Gastroesophageal sphincter (tissue), 4 donors: ENCODE measurements around the gene ARHGEF7. TPM values are rescaled to one million over a fixed set of nuclear protein-coding genes. Genes with fewer than 3 reads are reported as not detected.

ENCODE experiments used
- ATAC-seq: fragments of 150-250 bp; one replicate; pipeline ENCODE4 v1.9.1; 2016; ENCODE audit warnings: mild to moderate bottlenecking, moderate library complexity
- H3K27ac ChIP-seq, 4 donors: fragments of 200-600 bp; sonication (generic) in 3 of 4; 1 replicate in 3 of 4; 2 replicates in 1 of 4; pipeline ENCODE4 v1.5.1; 2016 to 2019
- H3K27me3 ChIP-seq: fragments of 200-600 bp; sonication (generic); one replicate; pipeline ENCODE4 v1.5.1; 2019
- H3K36me3 ChIP-seq, 2 donors: fragments of 200-600 bp; sonication (generic); one replicate each; pipeline ENCODE4 v1.5.1; 2019; ENCODE audit warnings: control low read depth in 1 of 2
- H3K4me1 ChIP-seq, 3 donors: fragments of 200-600 bp; sonication (generic); 1 replicate in 2 of 3; 2 replicates in 1 of 3; pipeline ENCODE4 v1.5.1; 2016 to 2019; ENCODE audit warnings: control low read depth in 2 of 3
- H3K4me3 ChIP-seq, 2 donors: fragments of 200-600 bp; sonication (generic); one replicate each; pipeline ENCODE4 v1.5.1; 2019; ENCODE audit warnings: mild to moderate bottlenecking in 1 of 2, moderate library complexity in 1 of 2
- H3K9me3 ChIP-seq, 3 donors: fragments of 200-600 bp; sonication (generic); one replicate each; pipeline ENCODE4 v1.5.1; 2017 to 2019; ENCODE audit warnings: control low read depth in 2 of 3
- EP300 ChIP-seq: sonication (generic); formaldehyde crosslinking; IDR thresholded peaks from one replicate; pipeline ENCODE4 v1.6.1; 2017; ENCODE audit warnings: antibody characterized with exemption, mild to moderate bottlenecking
- POLR2A ChIP-seq, 2 donors: fragments of 450-650 bp; IDR thresholded peaks; one replicate each; pipeline ENCODE4 v1.6.1; 2017; ENCODE audit warnings: antibody characterized with exemption in 2 of 2, mild to moderate bottlenecking in 2 of 2, moderate library complexity in 1 of 2
- POLR2AphosphoS5 ChIP-seq: sonication (generic); formaldehyde crosslinking; IDR thresholded peaks from one replicate; pipeline ENCODE4 v1.6.1; 2017; ENCODE audit warnings: antibody characterized with exemption
- WGBS, 2 donors: methylation state at CpG; one replicate each; pipeline ENCODE4 v1.1.5; 2018; ENCODE audit warnings: low coverage in 1 of 2; 5-methylcytosine and 5-hydroxymethylcytosine counted together
- total RNA-seq, 4 donors: library from RNA; depleted of rRNA; stranded (reverse); fragments of >200 nt; gene quantifications; one replicate each; pipeline ENCODE4 v1.1.0, GENCODE V29; 2016
- TF ChIP-seq, protein P1 (sequence below), 4 experiments: fragments of 200-600 bp in 2 of 4; fragments of 450-650 bp in 2 of 4; sonication (generic) in 1 of 4; IDR thresholded peaks; one replicate each; pipeline ENCODE4 v1.5.1; 2017 to 2019; ENCODE audit warnings: antibody characterized with exemption in 4 of 4, mild to moderate bottlenecking in 2 of 4, moderate library complexity in 2 of 4

ARHGEF7 gene
- total RNA-seq, 4 donors from 2014 or later: 23.3 to 78.6 (median 47.2) TPM

DNA sequence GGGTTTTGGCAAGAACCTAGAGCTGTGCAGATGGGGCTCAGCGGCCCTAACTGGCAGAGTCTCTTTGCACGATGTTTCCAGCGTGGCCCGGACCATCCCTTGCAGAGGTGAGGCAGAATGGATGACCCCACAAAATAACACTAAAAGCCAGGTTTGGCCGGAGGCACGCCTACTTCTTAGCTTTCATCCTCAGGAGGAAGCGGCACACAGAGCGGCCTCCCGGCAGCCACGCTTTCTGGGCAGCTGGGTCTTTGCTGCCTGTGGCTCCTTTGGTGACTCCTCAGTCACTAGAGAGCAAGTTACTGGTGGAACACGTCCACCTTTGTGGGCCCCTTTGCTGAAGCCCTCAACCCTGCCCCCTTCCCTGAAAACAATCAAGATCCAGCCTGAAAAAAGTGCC is 230.6 kb downstream of the ARHGEF7 start:
- peaks cover 0 to 13% of the 10 kb centered on the region in 2 donors for H3K36me3 ChIP-seq
- H3K9me3 ChIP-seq: no peaks in the 10 kb centered on the region
- no peak for TF ChIP-seq POLR2AphosphoS5
- TF ChIP-seq POLR2A (IDR thresholded peaks at IDR 0.05): no peak
- TF ChIP-seq, protein P1, sequence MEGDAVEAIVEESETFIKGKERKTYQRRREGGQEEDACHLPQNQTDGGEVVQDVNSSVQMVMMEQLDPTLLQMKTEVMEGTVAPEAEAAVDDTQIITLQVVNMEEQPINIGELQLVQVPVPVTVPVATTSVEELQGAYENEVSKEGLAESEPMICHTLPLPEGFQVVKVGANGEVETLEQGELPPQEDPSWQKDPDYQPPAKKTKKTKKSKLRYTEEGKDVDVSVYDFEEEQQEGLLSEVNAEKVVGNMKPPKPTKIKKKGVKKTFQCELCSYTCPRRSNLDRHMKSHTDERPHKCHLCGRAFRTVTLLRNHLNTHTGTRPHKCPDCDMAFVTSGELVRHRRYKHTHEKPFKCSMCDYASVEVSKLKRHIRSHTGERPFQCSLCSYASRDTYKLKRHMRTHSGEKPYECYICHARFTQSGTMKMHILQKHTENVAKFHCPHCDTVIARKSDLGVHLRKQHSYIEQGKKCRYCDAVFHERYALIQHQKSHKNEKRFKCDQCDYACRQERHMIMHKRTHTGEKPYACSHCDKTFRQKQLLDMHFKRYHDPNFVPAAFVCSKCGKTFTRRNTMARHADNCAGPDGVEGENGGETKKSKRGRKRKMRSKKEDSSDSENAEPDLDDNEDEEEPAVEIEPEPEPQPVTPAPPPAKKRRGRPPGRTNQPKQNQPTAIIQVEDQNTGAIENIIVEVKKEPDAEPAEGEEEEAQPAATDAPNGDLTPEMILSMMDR (IDR thresholded peaks at IDR 0.05): no peak
- no peak for TF ChIP-seq EP300
- no peak overlapping the region for H3K27ac ChIP-seq
- H3K4me1 ChIP-seq: no peaks in the 10 kb centered on the region
- 94% methylated on average over 9 of the region's 11 CpGs; no CpG with 5 or more reads in 1 of the 2 donors for WGBS, 2 donors
- no peak for ATAC-seq
- H3K4me3 ChIP-seq: no peak overlapping the region
- H3K27me3 ChIP-seq: no peaks in the 10 kb centered on the region

DNA sequence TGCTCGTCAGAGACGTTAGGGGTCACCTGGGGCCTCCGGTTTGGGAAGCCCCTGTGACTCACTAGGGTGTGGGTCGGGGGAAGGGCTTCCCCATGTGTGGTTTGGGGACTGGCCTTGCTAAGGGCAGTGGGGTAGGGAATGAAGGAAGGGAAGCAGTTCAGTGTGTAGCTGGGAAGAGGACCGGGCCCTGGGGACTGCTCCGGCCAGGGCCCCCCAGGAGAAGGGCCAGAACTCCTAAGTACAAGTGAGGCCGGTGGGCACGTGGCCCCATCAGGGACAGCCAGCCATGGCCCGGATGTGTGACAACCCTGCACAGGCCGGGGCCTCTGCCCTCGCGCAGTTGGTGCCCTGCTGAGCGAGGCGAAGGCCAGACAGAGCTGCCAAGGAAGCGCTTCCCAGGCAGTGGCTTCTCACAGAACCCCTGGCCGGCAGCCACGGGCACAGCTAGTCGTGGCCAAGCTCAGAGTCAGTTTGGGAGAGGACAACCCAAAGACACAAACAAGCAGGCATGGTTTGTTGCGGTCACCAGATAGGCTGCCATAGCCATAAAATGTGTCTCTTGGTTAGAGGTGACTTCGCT is 231.1 kb downstream of the ARHGEF7 start:
- TF ChIP-seq, protein P1 (IDR thresholded peaks at IDR 0.05): no peak
- TF ChIP-seq POLR2A (IDR thresholded peaks at IDR 0.05) (no peak), EP300 (no peak), POLR2AphosphoS5 (no peak)
- 68% methylated on average over 4 of the region's 20 CpGs; no CpG with 5 or more reads in 1 of the 2 donors for WGBS, 2 donors
- peaks cover 0 to 13% of the 10 kb centered on the region in 2 donors for H3K36me3 ChIP-seq
- no peaks in the 10 kb centered on the region for H3K4me1 ChIP-seq
- no peak overlapping the region for H3K27ac ChIP-seq
- H3K9me3 ChIP-seq: no peaks in the 10 kb centered on the region
- H3K27me3 ChIP-seq: no peaks in the 10 kb centered on the region
- ATAC-seq: no peak
- H3K4me3 ChIP-seq: no peak overlapping the region

DNA sequence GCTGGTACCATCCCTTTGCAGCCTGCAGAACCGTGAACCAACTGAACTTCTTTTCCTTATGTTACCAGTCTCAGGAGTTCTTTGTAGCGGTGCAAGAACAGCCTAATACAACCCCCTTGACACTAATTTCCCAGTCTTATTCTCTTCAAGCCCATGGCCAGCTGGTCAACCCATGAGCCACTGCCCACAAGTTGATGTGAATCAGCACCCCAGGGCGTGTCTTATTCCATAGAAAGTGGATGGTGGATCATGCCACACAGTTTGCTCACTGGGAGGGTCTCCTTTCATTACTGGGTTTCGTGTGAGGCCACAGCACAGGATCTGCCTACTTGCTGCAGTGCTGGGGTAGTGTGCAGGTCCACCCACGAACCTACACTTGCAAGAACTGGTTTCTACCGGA is 232.3 kb downstream of the ARHGEF7 start:
- no peak for ATAC-seq

DNA sequence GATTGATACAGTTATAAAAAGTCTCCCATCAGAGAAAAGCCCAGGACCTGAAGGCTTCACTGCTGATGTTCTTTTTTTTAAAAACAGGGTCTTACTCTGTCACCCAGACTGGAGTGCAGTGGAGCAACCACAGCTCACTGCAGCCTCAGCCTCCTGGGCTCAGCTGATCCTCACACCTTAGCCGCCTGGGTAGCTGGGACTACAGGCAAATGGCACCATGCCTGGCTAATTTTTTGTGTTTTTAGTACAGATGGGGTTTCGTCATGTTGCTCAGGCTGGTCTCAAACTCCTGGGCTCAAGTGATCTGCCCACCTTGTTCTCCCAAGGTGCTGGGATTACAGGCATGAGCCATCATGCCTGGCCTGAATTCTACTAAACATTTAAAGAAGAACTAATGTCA is 238.4 kb downstream of the ARHGEF7 start:
- TF ChIP-seq, protein P1 (IDR thresholded peaks at IDR 0.05): no peak
- TF ChIP-seq POLR2AphosphoS5 (no peak), POLR2A (IDR thresholded peaks at IDR 0.05) (no peak), EP300 (no peak)
- Histone ChIP-seq H3K27me3 (no peaks in the 10 kb centered on the region), H3K4me3 (no peak overlapping the region), H3K27ac (no peak overlapping the region), H3K9me3 (no peaks in the 10 kb centered on the region), H3K36me3 (no peaks in the 10 kb centered on the region), H3K4me1 (no peaks in the 10 kb centered on the region)
- WGBS, 2 donors: 80 to 83% methylated on average over 1 of the region's 2 CpGs
- ATAC-seq: no peak

More for the DNA sequence above, 232.3 kb downstream of the ARHGEF7 start:
- TF ChIP-seq, protein P1 (IDR thresholded peaks at IDR 0.05): no peak
- TF ChIP-seq POLR2AphosphoS5: no peak
- TF ChIP-seq EP300: no peak
- no peak for TF ChIP-seq POLR2A (IDR thresholded peaks at IDR 0.05)
- Histone ChIP-seq H3K27me3 (no peaks in the 10 kb centered on the region), H3K4me3 (no peak overlapping the region), H3K36me3 (peaks cover 0 to 13% of the 10 kb centered on the region in 2 donors), H3K9me3 (no peaks in the 10 kb centered on the region), H3K4me1 (no peaks in the 10 kb centered on the region), H3K27ac (no peak overlapping the region)
- 83% methylated on average over 3 of the region's 6 CpGs; no CpG with 5 or more reads in 1 of the 2 donors for WGBS, 2 donors

DNA sequence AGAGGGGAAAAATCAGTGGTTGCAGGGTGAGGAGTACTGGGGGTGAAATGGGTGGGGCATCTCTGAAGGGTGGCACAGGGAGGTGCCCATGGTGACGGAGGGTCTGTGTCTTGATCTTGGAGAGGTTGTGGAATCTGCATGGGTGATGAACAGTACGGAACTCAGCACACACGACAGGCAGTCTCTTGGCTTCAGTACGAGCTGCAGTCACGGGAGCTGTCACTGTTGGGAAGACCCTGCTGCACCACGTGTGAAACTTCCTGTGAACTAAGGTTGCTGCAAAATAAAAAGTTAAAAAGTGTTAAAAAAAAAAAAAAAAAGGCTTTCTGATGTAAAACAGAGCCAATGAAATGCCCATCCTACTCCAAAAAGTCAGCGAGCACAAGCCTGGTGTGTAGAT is 239.7 kb downstream of the ARHGEF7 start:
- TF ChIP-seq POLR2A (IDR thresholded peaks at IDR 0.05) (no peak), POLR2AphosphoS5 (no peak), EP300 (no peak)
- TF ChIP-seq, protein P1 (IDR thresholded peaks at IDR 0.05): no peak
- no peaks in the 10 kb centered on the region for H3K9me3 ChIP-seq
- H3K36me3 ChIP-seq: no peaks in the 10 kb centered on the region
- no peak overlapping the region for H3K27ac ChIP-seq
- ATAC-seq: no peak
- H3K4me1 ChIP-seq: no peaks in the 10 kb centered on the region
- H3K27me3 ChIP-seq: no peaks in the 10 kb centered on the region
- WGBS, 2 donors: 28 to 48% methylated on average over 7 of the region's 7 CpGs
- no peak overlapping the region for H3K4me3 ChIP-seq
